ENCODE data around the gene CDK1. TPM values are rescaled to one million over a fixed set of nuclear protein-coding genes. Genes with fewer than 3 reads are reported as not detected.

Gene CDK1
- total and polyA plus RNA-seq, 2 donors (not counting 3 experiments of a cell fraction or from before 2014, with no cell fraction given): 19.9 to 70.1 TPM

- no peak for DNase-seq (ENCODE audit: low read depth, low spot score)
- dilution Hi-C loops (cut with MboI; ENCODE audit: extremely low pct_ligation_motif_present, low sequenced_read_pairs): no loop called here
Observed at GRCh38 chr10:60818134-60818770, 40.0 kb downstream of the CDK1 start.

More at GRCh38 chr10:60818134-60818770, 40.0 kb downstream of the CDK1 start:
- H4K20me1 ChIP-seq (replicated peaks; ENCODE audit: control insufficient read depth, extremely low read depth, insufficient read depth, low read length): no peaks in the 10 kb centered on the region
- H3K4me3 ChIP-seq (replicated peaks in 1 of 3; ENCODE audit: insufficient read depth in 1 of 3, low read depth in 1 of 3, low read length in 3 of 3): no peak overlapping the region
- no peak for FAIRE-seq
- ChIA-PET CTCF (interaction anchor here (1.0 to 5.3 kb wide), 11 partner anchors 10 to 1427 kb away, joined by 3 to 83 read pairs (median 4); no protein-coding TSS in a partner anchor), POLR2A (no interaction called here)
- no peak overlapping the region for H3K4me2 ChIP-seq (ENCODE audit: insufficient read depth, low read length)
- H3K36me3 ChIP-seq (ENCODE audit: control insufficient read depth in 2 of 2, extremely low read depth in 1 of 2, insufficient read depth in 2 of 2, low read length in 2 of 2): no peaks in the 10 kb centered on the region
- intact Hi-C loops (cut with micrococcal nuclease): loop anchor here (5.0 to 10.0 kb wide), 4 partner anchors 659 to 1999 kb away; partner anchors contain the start of gene EGR2
- no peaks in the 10 kb centered on the region for H3K9me3 ChIP-seq (replicated peaks; ENCODE audit: control insufficient read depth, insufficient read depth, low read length)
- peaks cover 33% of the 10 kb centered on the region for H3K4me1 ChIP-seq (ENCODE audit: control insufficient read depth, extremely low read depth, insufficient read depth, low read length)
- H3K9me1 ChIP-seq (replicated peaks; ENCODE audit: control insufficient read depth, extremely low read depth, insufficient read depth, low read length): no peaks in the 10 kb centered on the region
- no peak overlapping the region for H3K9ac ChIP-seq (replicated peaks; ENCODE audit: extremely low read depth, insufficient read depth, low read length)
- H2AFZ ChIP-seq (ENCODE audit: low read depth, low read length): no peak overlapping the region
- no peaks in the 10 kb centered on the region for H3K27me3 ChIP-seq (ENCODE audit: control insufficient read depth in 2 of 2, insufficient read depth in 2 of 2, low read length in 2 of 2)
- TF ChIP-seq EZH2 (IDR thresholded peaks at IDR 0.05; ENCODE audit: borderline replicate concordance, low read depth, low read length, severe bottlenecking) (no peak), POLR2A (IDR thresholded peaks at IDR 0.05; ENCODE audit: low read depth, low read length) (no peak), FOS (IDR thresholded peaks at IDR 0.05; ENCODE audit: borderline replicate concordance, insufficient read depth, low read length) (no peak), CTCF (IDR thresholded peaks at IDR 0.05; ENCODE audit: extremely low read depth in 1 of 2, insufficient read depth in 1 of 2, low read depth in 1 of 2, low read length in 2 of 2) (no peak), GATA2 (IDR thresholded peaks at IDR 0.05; ENCODE audit: insufficient read depth, insufficient read length, low read depth, low read length) (no peak)
- TF ChIP-seq, protein P1, sequence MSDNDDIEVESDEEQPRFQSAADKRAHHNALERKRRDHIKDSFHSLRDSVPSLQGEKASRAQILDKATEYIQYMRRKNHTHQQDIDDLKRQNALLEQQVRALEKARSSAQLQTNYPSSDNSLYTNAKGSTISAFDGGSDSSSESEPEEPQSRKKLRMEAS (IDR thresholded peaks at IDR 0.05; ENCODE audit: insufficient read depth, insufficient read length): no peak
- no peaks in the 10 kb centered on the region for H3K79me2 ChIP-seq (ENCODE audit: control insufficient read depth, insufficient read depth, low read length)
- BruUV-seq (replicated peaks): no TSS peak
- no peak overlapping the region for H3K27ac ChIP-seq (ENCODE audit: insufficient read depth, low read depth, low read length)

Data from endothelial cell of umbilical vein (primary cell).